Measurements from ENCODE around the gene NTSR2. TPM values are rescaled to one million over a fixed set of nuclear protein-coding genes. Genes with fewer than 3 reads are reported as not detected.

NTSR2 gene
- total RNA-seq, 1 donor from 2014 or later: not detected

- TF ChIP-seq, protein P1, sequence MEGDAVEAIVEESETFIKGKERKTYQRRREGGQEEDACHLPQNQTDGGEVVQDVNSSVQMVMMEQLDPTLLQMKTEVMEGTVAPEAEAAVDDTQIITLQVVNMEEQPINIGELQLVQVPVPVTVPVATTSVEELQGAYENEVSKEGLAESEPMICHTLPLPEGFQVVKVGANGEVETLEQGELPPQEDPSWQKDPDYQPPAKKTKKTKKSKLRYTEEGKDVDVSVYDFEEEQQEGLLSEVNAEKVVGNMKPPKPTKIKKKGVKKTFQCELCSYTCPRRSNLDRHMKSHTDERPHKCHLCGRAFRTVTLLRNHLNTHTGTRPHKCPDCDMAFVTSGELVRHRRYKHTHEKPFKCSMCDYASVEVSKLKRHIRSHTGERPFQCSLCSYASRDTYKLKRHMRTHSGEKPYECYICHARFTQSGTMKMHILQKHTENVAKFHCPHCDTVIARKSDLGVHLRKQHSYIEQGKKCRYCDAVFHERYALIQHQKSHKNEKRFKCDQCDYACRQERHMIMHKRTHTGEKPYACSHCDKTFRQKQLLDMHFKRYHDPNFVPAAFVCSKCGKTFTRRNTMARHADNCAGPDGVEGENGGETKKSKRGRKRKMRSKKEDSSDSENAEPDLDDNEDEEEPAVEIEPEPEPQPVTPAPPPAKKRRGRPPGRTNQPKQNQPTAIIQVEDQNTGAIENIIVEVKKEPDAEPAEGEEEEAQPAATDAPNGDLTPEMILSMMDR (IDR thresholded peaks at IDR 0.05): no peak
- Histone ChIP-seq H3K9me3 (no peaks in the 10 kb centered on the region), H3K27ac (no peak overlapping the region), H3K27me3 (no peaks in the 10 kb centered on the region), H3K36me3 (no peaks in the 10 kb centered on the region), H3K4me3 (no peak overlapping the region), H3K4me1 (peaks cover 14% of the 10 kb centered on the region)
- ATAC-seq (no peak), DNase-seq (no peak)
- intact Hi-C loops (cut with DNase I): no loop called here
These were observed 40.8 kb upstream of the NTSR2 start for GRCh38 chr2:11710632-11711353.

GRCh38 chr2:11710210-11710609 is 40.2 kb upstream of the NTSR2 start:
- peak; percentile 51 for ATAC-seq
- peaks cover 14% of the 10 kb centered on the region for H3K4me1 ChIP-seq
- no peaks in the 10 kb centered on the region for H3K36me3 ChIP-seq
- H3K4me3 ChIP-seq: no peak overlapping the region
- intact Hi-C loops (cut with DNase I): no loop called here
- TF ChIP-seq, protein P1 (IDR thresholded peaks at IDR 0.05): no peak
- no peak for DNase-seq
- no peaks in the 10 kb centered on the region for H3K27me3 ChIP-seq
- H3K27ac ChIP-seq: no peak overlapping the region
- no peaks in the 10 kb centered on the region for H3K9me3 ChIP-seq

GRCh38 chr2:11709293-11709692 is 39.3 kb upstream of the NTSR2 start:
- no peak for ATAC-seq
- TF ChIP-seq, protein P1 (IDR thresholded peaks at IDR 0.05): no peak
- Histone ChIP-seq H3K4me1 (peaks cover 14% of the 10 kb centered on the region), H3K27me3 (no peaks in the 10 kb centered on the region), H3K27ac (no peak overlapping the region), H3K4me3 (no peak overlapping the region), H3K36me3 (no peaks in the 10 kb centered on the region), H3K9me3 (no peaks in the 10 kb centered on the region)
- intact Hi-C loops (cut with DNase I): no loop called here
- no peak for DNase-seq

- ATAC-seq: no peak
- Histone ChIP-seq H3K4me3 (no peak overlapping the region), H3K36me3 (no peaks in the 10 kb centered on the region), H3K27me3 (no peaks in the 10 kb centered on the region), H3K4me1 (peaks cover 14% of the 10 kb centered on the region), H3K27ac (no peak overlapping the region), H3K9me3 (no peaks in the 10 kb centered on the region)
- TF ChIP-seq, protein P1 (IDR thresholded peaks at IDR 0.05): no peak
- DNase-seq: no peak
- intact Hi-C loops (cut with DNase I): no loop called here
These were observed 38.1 kb upstream of the NTSR2 start for GRCh38 chr2:11708106-11708505.

DNA sequence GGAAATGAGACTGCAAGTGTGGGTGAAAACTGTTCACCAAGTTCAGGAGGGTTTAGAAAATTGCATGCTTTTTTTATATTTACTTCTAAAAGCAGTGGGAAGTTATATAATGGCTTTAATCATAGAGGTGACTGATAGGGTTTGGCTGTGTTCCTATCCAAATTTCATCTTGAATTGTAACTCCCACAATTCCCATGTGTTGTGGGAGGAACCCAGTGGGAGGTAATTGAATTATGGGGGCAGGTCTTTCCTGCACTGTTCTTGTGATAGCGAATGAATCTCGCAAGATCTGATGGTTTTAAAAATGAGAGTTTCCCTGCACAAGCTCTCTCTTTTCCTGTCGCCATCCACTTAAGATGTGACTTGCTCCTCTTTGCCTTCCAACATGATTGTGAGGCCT is 35.7 kb upstream of the NTSR2 start:
- TF ChIP-seq, protein P1 (IDR thresholded peaks at IDR 0.05): no peak
- intact Hi-C loops (cut with DNase I): no loop called here

More for the DNA sequence above, 35.7 kb upstream of the NTSR2 start:
- Histone ChIP-seq H3K36me3 (no peaks in the 10 kb centered on the region), H3K4me1 (peaks cover 4% of the 10 kb centered on the region), H3K4me3 (no peak overlapping the region), H3K27ac (no peak overlapping the region), H3K9me3 (no peaks in the 10 kb centered on the region), H3K27me3 (no peaks in the 10 kb centered on the region)
- ATAC-seq (no peak), DNase-seq (no peak)
